Left hindlimb (tissue), 1 donor: ENCODE data around the gene MOXD1.
"Not testable (repeated sequence)": the region's sequence is repeated elsewhere in the genome, so short reads cannot be mapped to it uniquely, and the experiment has no call there.

Source experiments
- DNase-seq: peaks from one replicate; pipeline ENCODE4 v3.0.0-alpha.2; 2018

Gene MOXD1

DNA sequence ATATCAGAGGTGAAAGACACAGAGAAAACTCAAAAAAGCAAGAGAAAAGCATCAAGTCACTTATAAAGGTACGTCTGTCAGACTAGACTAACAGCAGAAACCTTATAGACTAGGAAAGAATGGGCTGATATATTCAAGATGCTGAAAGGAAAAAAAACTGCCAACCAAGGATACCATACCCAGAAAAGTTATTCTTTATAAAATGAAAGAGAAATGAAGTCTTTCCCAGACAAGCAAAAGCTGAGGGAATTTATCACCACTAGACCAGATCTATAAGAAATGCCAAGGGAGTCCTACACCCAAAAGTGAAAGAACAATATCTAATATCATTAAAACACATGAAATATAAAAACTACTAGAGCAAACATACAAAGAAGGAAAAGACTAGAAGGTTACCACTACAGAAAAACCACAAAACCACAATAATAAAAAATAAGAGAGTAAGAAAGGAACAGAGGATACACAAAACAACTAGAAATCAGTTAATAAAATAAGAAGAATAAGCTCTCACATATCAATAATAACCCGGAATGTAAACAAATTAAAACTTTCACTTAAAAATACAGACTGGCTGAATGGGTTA lies 6.2 kb downstream of the MOXD1 start:
- no peak for DNase-seq

DNA sequence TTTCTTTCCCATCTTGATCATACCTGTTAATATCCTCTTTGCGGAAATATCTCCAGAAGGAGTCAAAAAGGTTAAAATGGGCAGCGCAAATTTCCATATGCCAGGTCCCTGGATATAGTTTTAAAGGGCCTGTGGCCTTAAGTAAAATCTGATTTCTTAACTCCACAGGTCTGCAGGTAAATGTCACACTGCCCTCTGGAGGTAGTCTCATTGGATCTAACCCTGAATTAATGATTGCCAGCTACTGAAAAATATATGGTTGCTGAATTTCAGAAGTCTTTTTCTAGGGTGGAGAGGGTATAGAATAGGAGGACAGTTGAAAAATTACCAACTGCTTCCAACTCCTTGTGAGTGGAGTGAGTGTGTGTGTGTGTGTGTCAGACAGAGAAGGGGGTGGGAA lies 8.5 kb downstream of the MOXD1 start:
- no peak for DNase-seq

DNA sequence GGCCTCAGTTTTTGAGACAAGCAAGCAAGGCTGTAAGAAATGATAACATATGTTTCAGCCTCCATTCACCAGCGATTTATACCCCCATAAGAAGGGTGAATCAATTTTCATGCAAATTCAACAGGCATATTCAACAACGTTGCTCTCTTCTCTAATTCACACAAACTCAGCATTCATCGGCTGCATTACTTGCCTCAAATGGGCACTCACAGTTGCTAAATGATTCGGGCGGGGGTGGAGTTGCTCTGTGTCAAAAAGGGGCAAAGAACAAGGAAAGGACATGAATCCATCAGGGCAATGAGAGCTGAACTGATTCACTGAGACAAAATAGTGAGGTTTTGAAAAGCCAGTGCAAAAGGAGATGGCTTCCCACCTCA lies 9.0 kb downstream of the MOXD1 start:
- no peak for DNase-seq

DNA sequence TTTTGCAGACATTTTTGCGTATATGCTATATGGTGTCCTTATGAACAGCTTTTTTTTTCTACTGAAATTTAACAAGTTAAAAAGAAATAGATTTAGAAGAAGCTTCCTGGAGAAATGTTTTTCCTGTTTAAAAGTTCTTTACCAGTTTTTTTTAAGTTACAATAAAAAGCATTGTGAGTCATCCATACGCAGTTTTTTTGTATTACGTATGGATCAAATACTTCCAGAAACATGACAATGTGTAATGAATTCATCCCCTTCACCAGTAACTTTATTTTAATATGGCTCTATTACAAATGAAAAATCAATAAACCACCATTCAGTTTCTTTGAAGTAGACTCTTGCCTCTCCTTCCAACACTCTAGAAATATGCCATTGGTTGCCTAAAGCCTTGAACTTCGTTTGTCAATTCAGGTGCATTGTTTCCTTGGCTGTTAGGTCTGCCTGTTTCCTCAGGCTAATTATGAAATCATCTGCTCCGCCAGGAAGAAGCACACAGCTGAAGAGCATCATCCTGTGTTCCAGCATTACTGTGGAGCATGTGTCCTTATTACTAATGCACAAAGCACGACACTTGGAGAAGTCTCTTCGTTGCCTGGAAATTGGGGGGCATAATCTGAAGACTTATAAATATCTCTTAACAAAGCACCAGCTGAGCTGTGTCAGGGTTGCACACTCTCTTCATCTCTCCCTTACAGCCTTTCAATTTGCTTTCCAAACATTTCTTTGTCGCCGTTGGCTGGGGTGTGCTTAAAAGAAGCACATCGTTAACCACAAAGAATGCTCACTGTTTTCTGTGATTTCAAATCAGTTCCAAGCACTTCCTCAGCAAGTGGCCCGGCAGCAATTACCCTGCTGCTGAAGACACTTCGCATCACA lies 9.6 kb downstream of the MOXD1 start:
- no peak for DNase-seq

DNA sequence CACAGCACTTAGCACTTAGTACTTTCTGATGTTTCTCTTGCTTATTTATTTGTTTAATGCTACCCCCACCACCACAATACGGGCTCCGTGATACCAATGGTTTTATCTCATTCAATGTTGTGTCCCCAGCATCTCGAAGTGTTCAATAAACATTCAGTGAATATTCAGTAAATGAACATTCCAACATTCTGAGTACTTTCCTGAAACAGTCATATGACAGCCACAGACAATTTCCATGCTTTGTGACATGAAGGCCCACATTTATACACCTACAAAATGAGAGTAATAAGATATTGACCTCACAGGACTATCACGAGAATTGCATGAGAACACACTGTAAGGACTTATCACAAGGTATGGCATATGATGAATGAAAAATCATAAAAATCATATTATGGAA lies 10.8 kb downstream of the MOXD1 start:
- DNase-seq = no peak

DNA sequence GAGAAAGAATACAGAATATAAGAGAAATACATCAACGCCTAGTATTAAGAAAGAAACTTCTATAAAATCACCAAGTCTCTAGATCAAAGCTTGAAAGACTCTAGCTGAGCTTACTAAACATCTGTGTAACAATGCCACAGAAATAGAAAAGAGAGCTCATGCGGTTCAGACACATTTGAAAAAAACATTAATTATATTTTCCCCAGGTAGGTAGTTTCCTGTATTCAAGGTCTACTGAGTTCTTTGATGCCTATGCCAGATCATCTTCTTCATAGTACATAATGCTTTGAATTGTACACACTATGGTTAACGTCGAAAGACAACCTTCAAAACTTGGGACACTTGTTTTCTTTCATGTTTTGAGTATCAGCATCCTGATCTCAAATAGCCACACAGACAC lies 11.3 kb downstream of the MOXD1 start:
- DNase-seq = no peak

DNA sequence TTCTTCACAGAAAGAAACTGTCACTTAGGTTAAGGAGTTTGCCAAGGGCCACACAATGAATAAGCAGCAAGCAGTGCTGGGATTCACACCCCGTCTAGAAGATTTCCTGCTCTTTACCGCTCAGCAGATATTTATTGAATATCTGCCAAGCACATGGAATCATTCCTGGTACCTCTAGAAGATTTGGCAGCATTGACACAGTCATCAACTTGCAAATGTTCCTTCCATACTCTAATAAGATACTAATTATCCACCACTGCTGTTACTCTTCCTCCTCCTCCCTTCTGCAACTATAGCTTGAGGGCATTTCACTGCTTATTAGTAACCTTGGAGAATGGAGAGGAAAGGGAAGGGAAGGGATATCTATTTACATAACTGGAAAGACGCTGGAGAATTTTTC lies 13.0 kb downstream of the MOXD1 start:
- DNase-seq = no peak

DNA sequence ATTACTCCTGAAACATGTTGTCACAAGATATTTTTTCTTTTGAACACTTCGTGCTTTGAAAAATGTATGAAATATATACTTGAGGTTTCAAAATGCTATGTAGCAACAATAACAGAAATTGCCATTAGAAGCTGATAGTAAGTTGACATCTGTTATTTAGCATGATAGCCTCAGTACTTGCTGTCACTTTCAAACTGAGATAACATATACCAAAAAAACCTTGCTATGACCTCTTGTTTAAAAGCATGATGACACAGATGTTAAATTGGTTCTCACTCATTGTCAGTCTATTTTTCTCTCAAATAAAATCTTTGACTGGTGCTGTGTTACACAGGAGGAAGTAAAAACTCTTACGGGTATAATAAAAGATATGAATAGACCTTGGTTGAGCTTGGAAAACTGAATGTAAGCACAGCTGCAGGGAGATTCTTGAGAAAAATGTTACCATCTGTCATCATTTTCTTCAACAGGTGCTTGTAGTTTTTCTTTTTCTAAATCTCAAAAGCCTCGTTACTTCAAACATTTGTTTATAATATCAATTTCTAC lies 18.6 kb downstream of the MOXD1 start:
- DNase-seq = no peak

DNA sequence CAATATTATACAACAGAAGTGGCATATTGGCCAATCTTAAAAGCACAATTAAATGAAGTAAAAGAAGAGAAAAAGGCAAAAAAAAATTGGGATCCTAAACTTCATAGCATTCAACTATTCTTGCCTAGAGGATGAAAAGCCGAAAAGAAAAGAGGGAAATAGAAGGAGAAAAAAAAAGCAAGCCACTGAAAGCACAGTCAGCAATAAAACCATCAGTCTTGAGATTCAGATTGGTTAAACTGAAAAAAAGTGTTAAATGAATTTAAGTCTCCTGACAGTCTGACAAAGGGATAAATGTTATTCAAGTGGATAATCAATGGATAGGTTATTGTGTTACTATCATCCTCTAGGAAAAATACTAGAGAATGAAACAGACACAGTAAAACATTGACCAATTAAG lies 19.9 kb downstream of the MOXD1 start:
- DNase-seq = no peak

DNA sequence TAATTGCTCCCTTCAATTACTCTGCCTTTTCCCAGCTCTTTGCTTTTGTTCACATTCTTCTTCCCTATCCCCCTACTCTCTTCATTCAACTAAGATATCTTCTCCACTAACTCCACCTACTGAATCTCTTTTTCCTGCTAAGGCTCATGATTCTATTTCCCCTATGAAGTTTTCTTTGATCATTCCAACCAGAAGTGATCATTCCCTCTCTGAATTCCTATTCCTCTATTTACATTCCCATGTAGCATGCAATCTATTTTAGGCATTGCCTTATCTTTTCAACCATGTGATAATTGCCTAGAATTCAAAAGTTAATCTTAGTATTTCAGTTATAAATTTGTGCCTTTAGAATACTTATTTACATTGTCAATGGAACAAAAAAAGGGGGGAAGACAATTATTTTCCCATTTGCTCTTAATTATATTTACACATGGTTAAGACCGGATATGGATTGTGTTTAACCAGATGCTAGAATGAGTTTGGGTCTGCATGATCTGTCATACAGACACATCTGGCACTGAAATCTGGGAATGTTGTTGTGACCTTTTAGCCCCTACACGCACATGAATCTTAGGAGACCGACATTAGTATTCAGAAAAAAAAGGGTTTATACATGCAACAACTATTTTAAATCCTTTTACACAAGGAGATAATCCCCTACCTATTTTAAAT lies 20.8 kb downstream of the MOXD1 start:
- DNase-seq = no peak

DNA sequence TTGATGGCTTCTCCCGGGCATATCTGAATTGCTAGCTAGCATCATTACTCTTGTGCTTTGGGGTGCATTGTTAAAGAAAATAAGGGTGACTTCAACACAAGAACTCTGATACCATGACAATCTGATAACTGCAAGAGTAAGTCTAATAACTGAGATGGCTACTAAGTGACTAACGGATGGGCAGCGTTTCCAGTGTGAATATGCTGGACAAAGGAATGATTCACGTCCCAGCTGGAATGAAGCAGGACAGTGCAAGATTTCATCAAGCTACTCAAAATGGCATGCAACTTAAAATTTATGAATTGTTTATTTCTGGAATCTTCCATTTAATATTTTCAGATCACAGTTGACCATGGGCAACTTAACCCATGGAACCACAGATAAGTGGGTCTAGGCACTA lies 31.7 kb downstream of the MOXD1 start:
- no peak for DNase-seq

DNA sequence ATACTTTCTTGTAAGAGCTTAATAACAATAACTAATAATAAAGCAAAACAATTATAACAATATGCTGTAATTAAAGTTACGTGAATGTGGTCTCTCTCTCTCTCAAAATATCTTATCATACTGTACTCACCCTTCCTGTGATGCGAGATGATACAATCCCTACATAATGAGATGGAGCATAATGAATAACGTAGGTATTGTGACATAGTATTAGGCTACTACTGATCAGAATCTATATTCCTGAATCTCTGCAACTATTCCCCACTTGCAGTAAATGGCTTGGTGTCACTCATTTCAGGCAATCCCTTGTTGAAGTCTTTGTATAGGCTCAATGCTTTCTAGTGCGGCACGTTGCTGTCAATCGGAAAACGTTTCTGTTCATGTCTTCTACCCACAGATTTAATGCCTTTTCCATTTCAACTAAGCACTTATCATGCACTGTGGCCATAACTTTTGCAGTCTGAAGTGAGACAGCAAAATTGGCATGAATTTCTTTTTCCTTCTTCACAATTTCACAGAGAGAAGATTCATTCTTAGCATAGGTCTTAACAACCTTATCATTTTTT lies 32.3 kb downstream of the MOXD1 start:
- no peak for DNase-seq

DNA sequence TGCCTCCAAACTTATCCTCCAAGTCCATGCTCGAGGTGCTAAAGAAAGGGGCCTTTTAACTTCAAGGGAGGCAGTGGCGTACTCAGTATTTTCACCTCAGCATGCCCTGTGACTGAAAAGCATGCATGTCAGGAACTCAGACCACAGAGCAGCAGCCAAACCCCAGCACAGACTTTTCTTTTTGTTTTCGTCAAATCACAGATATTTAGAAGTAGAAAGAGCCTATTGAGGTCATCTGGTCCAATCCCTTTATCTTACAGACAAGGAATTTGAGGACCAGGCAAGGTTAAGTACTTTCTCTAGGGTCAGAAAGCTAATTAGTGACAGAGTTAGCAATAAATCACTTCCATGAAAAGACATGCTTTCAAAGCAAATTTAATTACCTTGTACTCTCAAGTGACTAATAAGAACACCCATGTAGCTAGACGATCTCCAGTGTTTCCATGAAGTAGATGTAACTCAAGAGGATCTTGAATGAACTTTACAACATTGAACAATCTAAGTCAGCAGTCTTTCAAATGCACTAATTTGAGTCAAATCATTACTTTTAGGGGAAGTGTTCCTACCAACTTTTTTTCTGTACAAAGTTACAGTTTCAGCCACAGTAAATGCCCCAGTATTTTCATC lies 35.9 kb downstream of the MOXD1 start:
- DNase-seq = no peak

DNA sequence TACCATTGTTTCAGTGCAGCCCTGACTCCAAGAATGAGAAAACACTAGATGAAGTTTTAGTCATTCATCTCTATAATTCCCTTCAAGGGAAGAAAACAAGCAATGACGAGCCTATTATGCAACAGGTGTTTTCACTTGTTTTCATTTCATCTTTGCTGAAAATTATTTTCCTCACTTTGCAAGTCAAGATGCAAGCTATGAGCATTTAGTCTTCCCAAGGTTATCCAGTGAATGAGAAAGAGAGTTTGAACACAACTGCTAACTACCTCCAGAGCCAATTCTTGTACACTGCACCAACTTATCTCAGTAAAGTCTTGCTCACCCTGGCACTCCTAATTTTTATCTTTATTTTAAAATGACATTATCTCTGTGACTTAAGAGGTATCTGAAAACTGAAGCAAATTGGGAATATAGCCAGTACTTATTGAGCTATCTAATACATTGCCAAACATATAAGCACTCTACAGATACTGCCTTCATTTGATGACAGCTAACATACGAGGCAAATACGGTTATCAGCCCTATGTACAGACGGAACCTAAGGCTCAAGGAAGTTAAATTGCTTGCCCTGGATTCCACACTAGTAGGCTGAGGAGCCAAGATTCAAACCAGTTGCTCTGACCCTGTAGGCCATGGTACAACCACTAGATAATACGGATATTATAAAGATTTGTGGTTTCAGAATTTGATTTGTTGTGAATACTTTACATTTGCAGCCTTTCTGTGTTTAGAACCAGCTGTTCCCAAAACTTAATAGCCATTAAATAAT lies 36.8 kb downstream of the MOXD1 start:
- DNase-seq = no peak

DNA sequence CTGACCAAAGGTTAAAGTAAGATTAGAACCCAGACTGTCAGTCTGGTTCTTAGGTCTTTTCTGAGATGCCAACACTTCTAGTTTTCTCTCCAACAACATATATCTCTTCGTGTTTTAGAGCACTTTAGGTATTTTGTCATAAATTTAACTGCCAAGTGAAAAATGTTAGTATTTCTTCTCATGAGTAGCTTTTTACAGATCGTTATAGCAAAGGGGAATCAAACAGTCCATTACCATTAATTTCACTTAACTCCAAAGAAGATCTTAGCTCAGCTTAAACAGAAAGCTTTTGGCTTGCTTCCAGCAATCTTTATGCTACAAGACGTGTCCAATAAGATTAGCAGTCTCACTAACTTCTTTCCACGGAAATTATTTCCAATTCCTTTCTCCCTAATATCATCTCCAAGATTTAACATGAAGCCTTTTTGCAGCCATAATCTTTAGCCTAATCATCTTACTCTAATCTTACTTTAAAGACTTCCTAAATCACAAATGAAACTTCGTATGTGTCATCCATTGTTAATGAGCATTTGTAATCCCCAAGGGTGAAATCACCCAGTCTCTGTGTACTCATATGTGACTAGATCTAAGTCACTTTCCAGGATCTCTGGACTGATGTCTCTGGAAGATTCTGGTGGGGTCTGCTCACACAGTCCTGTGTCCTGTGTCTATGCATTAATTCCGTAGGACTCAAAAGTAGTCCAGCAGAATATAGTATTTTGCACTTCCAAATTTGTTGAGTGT lies 38.7 kb downstream of the MOXD1 start:
- no peak for DNase-seq

DNA sequence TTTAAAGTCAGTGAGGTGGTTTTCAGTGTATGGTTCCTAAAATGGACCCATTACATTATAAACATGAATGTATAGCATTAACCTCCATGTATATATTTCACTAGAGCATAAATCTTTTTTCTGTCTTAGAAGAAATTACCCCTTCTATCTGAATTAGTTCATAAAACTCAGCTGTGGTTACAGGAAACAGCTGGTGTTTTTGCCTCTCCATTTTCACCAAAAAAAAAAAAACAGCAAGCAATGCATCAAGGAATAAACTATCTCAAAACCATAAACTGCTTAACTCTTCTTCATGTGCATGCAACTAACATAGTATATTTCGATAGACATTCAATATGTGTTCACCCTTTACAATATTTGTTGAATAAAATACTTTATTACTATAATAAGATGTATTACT lies 40.2 kb downstream of the MOXD1 start:
- DNase-seq = no peak

DNA sequence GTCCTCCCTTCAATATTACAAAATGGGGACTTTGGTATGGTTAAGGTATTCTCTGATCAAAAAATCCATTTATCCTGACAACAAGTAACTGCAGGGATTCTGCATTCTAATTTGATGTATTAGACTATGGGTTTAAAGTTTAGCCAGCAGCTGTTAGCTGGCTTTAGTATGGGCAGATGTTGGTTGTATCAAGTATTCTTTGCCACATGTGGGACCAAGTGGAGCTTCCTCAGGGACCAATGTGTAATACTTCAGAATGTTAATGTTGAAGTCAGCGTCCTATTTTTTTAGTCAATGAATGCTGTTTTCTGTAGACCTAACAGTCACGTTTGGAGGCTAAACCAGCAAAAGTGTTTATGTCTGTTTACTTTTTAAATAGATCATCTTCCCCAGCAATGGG lies 41.4 kb downstream of the MOXD1 start:
- DNase-seq = no peak

DNA sequence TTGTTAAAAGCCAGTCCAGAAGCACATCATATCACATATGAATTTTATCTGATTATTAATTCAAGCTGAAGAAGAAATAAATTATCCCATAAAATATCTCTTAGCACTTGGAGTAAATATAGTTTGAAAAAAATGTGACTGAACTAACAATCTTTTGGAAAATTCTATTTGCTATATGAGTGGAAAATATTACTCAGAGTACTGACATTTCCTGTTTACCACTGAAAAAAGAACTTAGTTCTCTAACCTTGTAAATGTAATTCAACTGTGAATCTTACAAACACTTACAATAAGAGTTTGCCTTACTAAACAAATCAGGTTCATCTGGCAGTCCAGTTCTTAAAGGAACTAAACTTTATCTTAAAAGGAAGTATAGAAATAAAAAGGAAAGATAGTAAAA lies 44.2 kb downstream of the MOXD1 start:
- no peak for DNase-seq

DNA sequence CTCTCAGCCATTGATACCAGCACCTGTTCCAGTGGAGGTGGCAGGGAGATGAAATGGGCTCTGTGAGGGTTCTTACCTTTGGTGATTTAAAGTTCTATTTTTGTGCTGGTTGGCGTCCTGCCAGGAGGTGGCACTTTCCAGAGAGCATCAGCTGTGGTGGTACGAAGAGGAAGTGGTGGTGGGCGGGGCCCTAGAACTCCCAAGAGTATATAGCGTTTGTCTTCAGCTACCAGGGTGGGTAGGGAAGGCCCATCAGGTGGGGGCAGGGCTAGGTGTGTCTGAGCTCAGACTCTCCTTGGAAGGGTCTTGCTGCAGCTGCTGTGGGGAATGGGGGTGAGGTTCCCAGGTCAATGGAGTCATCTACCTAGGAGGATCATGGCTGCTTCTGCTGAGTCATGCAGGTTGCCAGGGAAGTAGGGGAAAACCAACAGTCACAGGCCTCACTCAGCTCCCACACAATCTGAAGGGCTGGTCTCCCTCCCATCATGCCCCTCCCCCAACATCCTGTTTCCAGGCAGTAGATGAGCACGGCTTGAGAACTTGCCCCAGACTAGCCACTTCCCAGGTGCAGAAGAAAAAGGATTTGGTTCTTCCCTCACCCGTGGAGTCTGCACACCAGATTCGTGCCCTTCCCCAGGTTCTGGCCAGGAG lies 46.6 kb downstream of the MOXD1 start:
- no peak for DNase-seq

DNA sequence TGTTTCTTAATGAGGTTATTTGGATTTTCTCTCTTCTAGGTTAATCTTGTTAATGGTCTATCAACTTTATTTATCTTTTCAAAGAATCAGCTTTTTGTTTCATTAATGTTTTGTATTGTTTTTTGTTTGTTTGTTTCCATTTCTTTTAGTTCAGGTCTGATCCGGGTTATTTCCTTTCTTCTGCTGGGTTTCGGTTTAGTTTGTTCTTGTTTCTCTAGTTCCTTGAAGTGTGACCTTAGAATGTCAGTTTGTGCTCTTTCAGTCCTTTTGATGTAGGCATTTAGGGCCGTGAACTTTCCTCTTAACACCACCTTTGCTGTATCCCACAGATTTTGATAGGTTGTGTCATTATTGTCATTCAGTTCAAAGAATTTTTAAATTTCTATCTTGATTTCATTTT lies 49.3 kb downstream of the MOXD1 start:
- DNase-seq = not testable (repeated sequence)

DNA sequence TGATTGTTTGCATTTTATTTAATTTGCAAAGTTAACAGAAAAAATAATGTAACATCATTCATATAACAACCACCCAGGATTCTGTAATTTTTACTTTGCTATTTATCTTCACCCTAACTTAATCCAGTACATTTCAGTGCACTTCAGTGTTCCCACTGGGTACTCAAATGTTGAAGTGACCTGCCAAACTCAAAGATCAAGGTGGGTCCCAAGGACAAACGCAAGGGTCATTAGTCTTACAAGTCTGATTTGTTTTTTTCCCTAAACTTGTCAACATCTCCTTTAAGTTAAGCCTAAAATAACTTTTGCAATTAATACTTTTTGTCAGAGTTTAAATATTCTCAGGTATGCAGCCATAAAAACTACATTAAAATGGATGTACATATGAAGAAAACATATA lies 53.0 kb downstream of the MOXD1 start:
- DNase-seq = no peak
